Measurements from ENCODE around the gene EEFSEC. TPM values are rescaled to one million over a fixed set of nuclear protein-coding genes. Genes with fewer than 3 reads are reported as not detected.

Gene EEFSEC
- total RNA-seq, 2 experiments from 2014 or later = 19.2 to 19.6 TPM

DNA sequence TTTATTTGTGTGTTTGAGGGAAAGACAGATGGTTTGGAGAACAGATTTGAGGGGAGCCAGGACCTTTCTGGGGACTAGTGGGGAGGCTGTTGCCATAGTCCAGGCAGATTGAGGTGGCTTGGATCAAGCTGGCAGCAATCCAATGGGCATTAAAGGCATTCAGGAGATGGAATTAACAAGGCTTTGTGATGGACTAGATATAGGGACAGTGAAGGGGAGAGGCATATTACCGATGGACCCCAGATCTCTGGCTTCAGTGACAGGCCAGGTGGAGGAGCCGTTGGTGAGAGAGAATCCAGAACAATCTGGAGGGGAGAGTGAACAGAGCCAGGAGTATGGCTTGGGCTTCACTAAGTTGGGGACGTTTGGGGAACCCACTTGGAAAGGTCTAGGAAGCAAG lies 124.8 kb downstream of the EEFSEC start:
- Mint-ChIP-seq H3K27me3 (no peaks in the 10 kb centered on the region), H3K9me3 (no peaks in the 10 kb centered on the region), H3K27ac (no peak overlapping the region), H3K36me3 (ENCODE audit: low read depth) (no peaks in the 10 kb centered on the region), H3K4me1 (ENCODE audit: low read depth) (peaks cover 6% of the 10 kb centered on the region), H3K4me3 (no peak overlapping the region)
- ATAC-seq = no peak
- TF ChIP-seq, protein P1, sequence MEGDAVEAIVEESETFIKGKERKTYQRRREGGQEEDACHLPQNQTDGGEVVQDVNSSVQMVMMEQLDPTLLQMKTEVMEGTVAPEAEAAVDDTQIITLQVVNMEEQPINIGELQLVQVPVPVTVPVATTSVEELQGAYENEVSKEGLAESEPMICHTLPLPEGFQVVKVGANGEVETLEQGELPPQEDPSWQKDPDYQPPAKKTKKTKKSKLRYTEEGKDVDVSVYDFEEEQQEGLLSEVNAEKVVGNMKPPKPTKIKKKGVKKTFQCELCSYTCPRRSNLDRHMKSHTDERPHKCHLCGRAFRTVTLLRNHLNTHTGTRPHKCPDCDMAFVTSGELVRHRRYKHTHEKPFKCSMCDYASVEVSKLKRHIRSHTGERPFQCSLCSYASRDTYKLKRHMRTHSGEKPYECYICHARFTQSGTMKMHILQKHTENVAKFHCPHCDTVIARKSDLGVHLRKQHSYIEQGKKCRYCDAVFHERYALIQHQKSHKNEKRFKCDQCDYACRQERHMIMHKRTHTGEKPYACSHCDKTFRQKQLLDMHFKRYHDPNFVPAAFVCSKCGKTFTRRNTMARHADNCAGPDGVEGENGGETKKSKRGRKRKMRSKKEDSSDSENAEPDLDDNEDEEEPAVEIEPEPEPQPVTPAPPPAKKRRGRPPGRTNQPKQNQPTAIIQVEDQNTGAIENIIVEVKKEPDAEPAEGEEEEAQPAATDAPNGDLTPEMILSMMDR (IDR thresholded peaks at IDR 0.05) = no peak
- intact Hi-C loops (cut with micrococcal nuclease) = no loop called here
- POLR2A ChIA-PET = interaction anchor here (1.2 kb wide), 1 partner anchor 23 kb away, joined by 3 read pairs; no protein-coding TSS in a partner anchor
- CTCF ChIA-PET = interaction anchor here (0.6 kb wide), 1 partner anchor 1403 kb away, joined by 3 read pairs; no protein-coding TSS in a partner anchor
- DNase-seq = no peak

DNA sequence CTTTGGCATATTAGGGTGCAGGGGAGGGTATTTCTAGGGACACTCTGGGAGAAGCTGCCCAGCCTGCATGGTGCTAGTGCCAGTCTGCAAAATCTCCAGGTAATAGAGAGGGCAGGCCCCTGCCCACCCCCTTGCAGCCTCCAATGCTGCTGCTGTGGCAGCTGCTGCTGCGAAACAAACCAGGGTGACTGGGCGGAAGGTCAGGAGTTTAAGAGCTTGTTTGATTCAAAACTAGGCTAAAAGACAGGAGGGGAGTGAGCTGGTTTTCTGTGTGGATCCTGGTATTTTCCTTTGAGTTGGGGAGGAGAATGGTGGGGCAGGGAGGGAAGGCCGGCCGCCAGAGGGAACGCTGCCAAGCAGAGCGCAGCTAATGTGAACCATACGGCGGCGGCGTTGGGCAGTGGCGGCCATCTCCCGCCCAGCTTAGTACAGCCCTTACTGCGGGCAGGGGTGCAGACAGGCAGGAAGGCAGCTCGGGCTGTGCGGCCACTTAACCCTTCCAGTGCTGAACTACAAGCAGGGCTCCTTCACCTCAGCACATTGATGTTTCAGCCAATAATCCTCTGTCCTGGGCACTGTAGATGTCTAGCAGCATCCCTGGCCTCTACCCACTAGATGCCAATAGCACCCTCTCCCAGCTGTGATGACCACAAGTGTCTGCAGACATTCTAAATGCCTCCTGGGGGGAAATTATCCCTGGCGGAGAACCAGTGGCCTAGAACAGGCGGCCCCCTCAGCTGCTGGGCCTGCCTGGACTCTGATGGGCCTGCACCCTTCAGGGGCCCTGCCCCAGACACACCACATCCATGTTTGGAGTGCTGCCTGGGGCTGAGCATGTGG lies 125.7 kb downstream of the EEFSEC start:
- CTCF ChIA-PET = interaction anchor here (0.6 kb wide), 1 partner anchor 1403 kb away, joined by 3 read pairs; no protein-coding TSS in a partner anchor
- Mint-ChIP-seq H3K27ac (no peak overlapping the region), H3K4me1 (ENCODE audit: low read depth) (peaks cover 6% of the 10 kb centered on the region), H3K9me3 (no peaks in the 10 kb centered on the region), H3K27me3 (no peaks in the 10 kb centered on the region), H3K36me3 (ENCODE audit: low read depth) (no peaks in the 10 kb centered on the region), H3K4me3 (no peak overlapping the region)
- no peak for ATAC-seq
- POLR2A ChIA-PET = interaction anchor here (1.2 kb wide), 1 partner anchor 22 kb away, joined by 3 read pairs; no protein-coding TSS in a partner anchor
- TF ChIP-seq, protein P1 (IDR thresholded peaks at IDR 0.05) = no peak
- DNase-seq = no peak
- intact Hi-C loops (cut with micrococcal nuclease) = no loop called here

DNA sequence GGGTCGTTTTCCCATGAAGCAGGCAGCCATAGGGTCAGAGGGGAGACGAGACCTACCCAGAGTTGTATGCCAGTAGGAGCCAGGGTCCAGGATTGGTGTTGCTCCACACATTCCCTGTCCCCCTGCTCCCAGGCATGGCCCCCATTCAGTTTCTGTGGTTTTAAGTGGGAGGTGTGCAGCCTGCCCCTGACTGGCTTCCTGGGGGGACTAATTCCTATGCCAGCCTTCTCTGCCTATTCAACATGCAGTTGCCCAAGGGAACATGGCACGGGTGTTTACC lies 126.3 kb downstream of the EEFSEC start:
- no peaks in the 10 kb centered on the region for H3K36me3 Mint-ChIP-seq (ENCODE audit: low read depth)
- intact Hi-C loops (cut with micrococcal nuclease) = no loop called here
- TF ChIP-seq, protein P1 (IDR thresholded peaks at IDR 0.05) = no peak
- H3K4me3 Mint-ChIP-seq = no peak overlapping the region
- ATAC-seq (no peak), DNase-seq (no peak)
- H3K27ac Mint-ChIP-seq = no peak overlapping the region
- peaks cover under 1% of the 10 kb centered on the region for H3K4me1 Mint-ChIP-seq (ENCODE audit: low read depth)
- CTCF ChIA-PET = no interaction called here
- no peaks in the 10 kb centered on the region for H3K9me3 Mint-ChIP-seq
- POLR2A ChIA-PET = interaction anchor here (0.6 kb wide), 1 partner anchor 26 kb away, joined by 3 read pairs; no protein-coding TSS in a partner anchor
- no peaks in the 10 kb centered on the region for H3K27me3 Mint-ChIP-seq

DNA sequence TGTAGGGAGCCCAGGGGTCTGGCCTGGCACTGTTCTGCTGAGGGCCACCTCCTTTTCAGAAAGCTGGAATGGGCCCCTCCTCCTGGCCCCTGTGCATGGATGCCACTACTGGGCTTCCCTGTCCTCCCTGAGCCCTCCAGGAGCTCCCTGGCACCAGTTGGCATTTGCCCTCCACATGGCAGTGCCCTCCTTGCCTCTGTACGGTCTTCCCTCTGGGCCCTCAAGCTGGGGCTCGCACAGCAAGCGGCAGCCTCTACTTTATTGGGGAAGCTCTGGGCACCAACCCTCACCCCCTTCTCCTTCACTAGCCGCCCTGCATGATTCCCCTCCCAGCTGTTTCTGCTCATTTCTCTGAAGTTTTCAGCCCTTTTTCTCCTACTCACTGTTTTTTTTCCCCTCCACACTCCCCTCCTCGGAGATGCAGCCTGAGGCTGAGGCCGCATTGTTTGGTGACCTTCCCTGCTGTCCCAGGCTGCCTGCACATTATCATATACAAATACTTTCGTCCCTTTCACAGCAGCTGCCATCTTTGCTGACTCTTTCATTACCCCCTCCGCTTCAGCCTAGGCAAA lies 127.3 kb downstream of the EEFSEC start:
- Mint-ChIP-seq H3K27ac (no peak overlapping the region), H3K36me3 (ENCODE audit: low read depth) (peaks cover 2% of the 10 kb centered on the region), H3K9me3 (no peaks in the 10 kb centered on the region), H3K4me3 (no peak overlapping the region), H3K4me1 (ENCODE audit: low read depth) (no peaks in the 10 kb centered on the region), H3K27me3 (no peaks in the 10 kb centered on the region)
- CTCF ChIA-PET = interaction anchor here (0.8 kb wide), 1 partner anchor 42 kb away, joined by 3 read pairs; no protein-coding TSS in a partner anchor
- DNase-seq (no peak), ATAC-seq (no peak)
- TF ChIP-seq, protein P1 (IDR thresholded peaks at IDR 0.05) = no peak
- POLR2A ChIA-PET = no interaction called here
- intact Hi-C loops (cut with micrococcal nuclease) = no loop called here

DNA sequence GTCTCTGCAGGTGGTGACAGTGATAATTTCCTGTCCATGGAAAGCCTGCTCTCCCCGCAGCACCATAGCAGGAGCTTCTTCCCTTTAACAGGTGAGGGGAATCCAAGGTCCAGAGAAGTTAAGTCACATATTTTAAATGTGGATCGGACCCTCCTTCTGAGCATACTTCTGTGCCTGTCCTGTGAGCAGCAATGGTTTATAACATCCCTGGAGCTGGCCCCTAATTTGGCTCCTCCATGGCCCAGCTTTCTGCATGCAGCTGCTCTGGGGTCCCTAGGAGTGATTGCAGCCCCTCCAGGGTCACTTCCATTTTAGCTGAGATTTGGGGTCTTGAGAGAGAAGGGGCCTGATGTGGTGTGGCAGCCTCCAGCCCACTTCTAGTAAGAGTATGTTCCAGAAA lies 127.8 kb downstream of the EEFSEC start:
- DNase-seq (no peak), ATAC-seq (no peak)
- no peak overlapping the region for H3K27ac Mint-ChIP-seq
- CTCF ChIA-PET = interaction anchor here (0.8 kb wide), 1 partner anchor 42 kb away, joined by 3 read pairs; no protein-coding TSS in a partner anchor
- peaks cover 2% of the 10 kb centered on the region for H3K36me3 Mint-ChIP-seq (ENCODE audit: low read depth)
- no peaks in the 10 kb centered on the region for H3K4me1 Mint-ChIP-seq (ENCODE audit: low read depth)
- intact Hi-C loops (cut with micrococcal nuclease) = no loop called here
- H3K27me3 Mint-ChIP-seq = no peaks in the 10 kb centered on the region
- H3K9me3 Mint-ChIP-seq = no peaks in the 10 kb centered on the region
- POLR2A ChIA-PET = no interaction called here
- H3K4me3 Mint-ChIP-seq = no peak overlapping the region
- TF ChIP-seq, protein P1 (IDR thresholded peaks at IDR 0.05) = no peak
